22Rv1 (cell line): ENCODE results near the gene MYO1D.

Experiments used
- ZFX ChIP-seq: fragments of 450-650 bp; IDR thresholded peaks from 2 replicates; pipeline ENCODE4 v1.6.1; 2017; ENCODE audit warnings: antibody characterized with exemption, borderline replicate concordance
- TF ChIP-seq, protein P1 (sequence below): fragments of 450-650 bp; IDR thresholded peaks from 2 replicates; pipeline ENCODE4 v1.5.1; 2017; ENCODE audit warnings: mild to moderate bottlenecking

DNA sequence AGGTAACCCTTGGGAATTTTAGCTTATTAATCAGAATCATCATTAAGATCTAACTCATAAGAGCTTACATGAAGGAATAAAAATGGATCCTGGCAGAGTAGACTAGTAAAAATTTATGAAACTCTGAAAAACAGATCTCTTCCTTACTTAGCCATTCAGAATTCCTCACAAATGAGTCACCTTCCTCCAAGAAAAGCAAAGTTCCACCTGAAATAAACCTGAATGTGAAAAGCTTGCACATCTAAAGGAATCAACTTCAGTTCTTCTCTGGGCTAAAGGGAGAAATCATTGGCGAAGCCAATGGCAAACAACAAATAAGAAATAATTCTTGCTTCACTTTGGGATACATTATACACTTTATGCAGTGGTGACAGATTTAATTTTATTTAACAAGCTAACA is 22.7 kb downstream of the MYO1D start:
- TF ChIP-seq, protein P1, sequence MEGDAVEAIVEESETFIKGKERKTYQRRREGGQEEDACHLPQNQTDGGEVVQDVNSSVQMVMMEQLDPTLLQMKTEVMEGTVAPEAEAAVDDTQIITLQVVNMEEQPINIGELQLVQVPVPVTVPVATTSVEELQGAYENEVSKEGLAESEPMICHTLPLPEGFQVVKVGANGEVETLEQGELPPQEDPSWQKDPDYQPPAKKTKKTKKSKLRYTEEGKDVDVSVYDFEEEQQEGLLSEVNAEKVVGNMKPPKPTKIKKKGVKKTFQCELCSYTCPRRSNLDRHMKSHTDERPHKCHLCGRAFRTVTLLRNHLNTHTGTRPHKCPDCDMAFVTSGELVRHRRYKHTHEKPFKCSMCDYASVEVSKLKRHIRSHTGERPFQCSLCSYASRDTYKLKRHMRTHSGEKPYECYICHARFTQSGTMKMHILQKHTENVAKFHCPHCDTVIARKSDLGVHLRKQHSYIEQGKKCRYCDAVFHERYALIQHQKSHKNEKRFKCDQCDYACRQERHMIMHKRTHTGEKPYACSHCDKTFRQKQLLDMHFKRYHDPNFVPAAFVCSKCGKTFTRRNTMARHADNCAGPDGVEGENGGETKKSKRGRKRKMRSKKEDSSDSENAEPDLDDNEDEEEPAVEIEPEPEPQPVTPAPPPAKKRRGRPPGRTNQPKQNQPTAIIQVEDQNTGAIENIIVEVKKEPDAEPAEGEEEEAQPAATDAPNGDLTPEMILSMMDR, result no peak
- no peak for TF ChIP-seq ZFX
